Fibroblast of skin of scalp (primary cell): Measurements from ENCODE around the gene AGBL3.
"Not testable (repeated sequence)": the region's sequence is repeated elsewhere in the genome, so short reads cannot be mapped to it uniquely, and the experiment has no call there.

Source experiments
- DNase-seq: peaks from one replicate; pipeline ENCODE4 v3.0.0-alpha.2; 2013

AGBL3 gene

GRCh38 chr7:135169141-135169963 is 183.0 kb downstream of the AGBL3 start:
- DNase-seq = no peak

- no peak for DNase-seq
Measured at GRCh38 chr7:135169964-135170273, 183.6 kb downstream of the AGBL3 start.

GRCh38 chr7:135170274-135170997 is 184.1 kb downstream of the AGBL3 start, which contains the start of gene CYREN:
TSS of gene CYREN (minus strand) at chr7:135170707. CDS start at chr7:135168922, 1,785 bp downstream.
- peak; percentile 96 for DNase-seq

GRCh38 chr7:135170998-135171481 is 184.7 kb downstream of the AGBL3 start:
- DNase-seq = not testable (repeated sequence)

GRCh38 chr7:135171581-135172291 is 185.4 kb downstream of the AGBL3 start:
- not testable (repeated sequence) for DNase-seq

- not testable (repeated sequence) for DNase-seq
Measured at GRCh38 chr7:135173916-135174315, 187.6 kb downstream of the AGBL3 start.

GRCh38 chr7:135174941-135175340 is 188.6 kb downstream of the AGBL3 start:
- DNase-seq = no peak

- no peak for DNase-seq
Measured at GRCh38 chr7:135175931-135176330, 189.6 kb downstream of the AGBL3 start.

- DNase-seq = no peak
Measured at GRCh38 chr7:135177028-135177696, 190.9 kb downstream of the AGBL3 start.

GRCh38 chr7:135178364-135178763 is 192.1 kb downstream of the AGBL3 start:
- no peak for DNase-seq

- no peak for DNase-seq
Measured at GRCh38 chr7:135179321-135179925, 193.1 kb downstream of the AGBL3 start.

- no peak for DNase-seq
Measured at GRCh38 chr7:135180122-135180521, 193.8 kb downstream of the AGBL3 start.

GRCh38 chr7:135181261-135181928 is 195.1 kb downstream of the AGBL3 start:
- DNase-seq = no peak

- DNase-seq = no peak
Measured at GRCh38 chr7:135181929-135182678, 195.8 kb downstream of the AGBL3 start.

- DNase-seq = no peak
Measured at GRCh38 chr7:135183478-135183877, 197.2 kb downstream of the AGBL3 start.

GRCh38 chr7:135184254-135184841 is 198.0 kb downstream of the AGBL3 start:
- DNase-seq = no peak
